Stomach (tissue), 9 donors: Measurements from ENCODE around the gene SLC22A17. TPM values are rescaled to one million over a fixed set of nuclear protein-coding genes. Genes with fewer than 3 reads are reported as not detected.

Experiments used
- DNase-seq, 2 donors: peaks; one replicate each; pipeline versions ENCODE4 v3.0.0 to v3.0.0-alpha.2; 2013 to 2019
- H3K27ac ChIP-seq, 5 donors: fragments of 200-600 bp in 4 of 5; sonication (generic) in 4 of 5; one replicate each; pipeline ENCODE4 v1.5.1; 2013 to 2019; ENCODE audit warnings: mild to moderate bottlenecking in 1 of 5, moderate library complexity in 1 of 5
- H3K27me3 ChIP-seq, 3 donors: fragments of 200-600 bp; sonication (generic); one replicate each; pipeline ENCODE4 v1.5.1; 2017 to 2019; ENCODE audit warnings: mixed run types in 1 of 3
- H3K36me3 ChIP-seq, 4 donors: fragments of 200-600 bp; sonication (generic); 1 replicate in 3 of 4; 2 replicates in 1 of 4; pipeline ENCODE4 v1.5.1; 2016 to 2019
- H3K4me1 ChIP-seq, 4 donors: fragments of 200-600 bp; sonication (generic); one replicate each; pipeline ENCODE4 v1.5.1; 2016 to 2019
- H3K4me3 ChIP-seq, 4 donors: fragments of 200-600 bp; sonication (generic) in 3 of 4; one replicate each; pipeline ENCODE4 v1.5.1; 2016 to 2019; ENCODE audit warnings: mild to moderate bottlenecking in 1 of 4
- H3K9me3 ChIP-seq, 4 donors: fragments of 200-600 bp; sonication (generic); one replicate each; pipeline ENCODE4 v1.5.1; 2016 to 2019
- EP300 ChIP-seq: sonication (generic); formaldehyde crosslinking; IDR thresholded peaks from one replicate; pipeline ENCODE4 v1.6.1; 2017; ENCODE audit warnings: antibody characterized with exemption
- POLR2A ChIP-seq, 4 donors: fragments of 450-650 bp; IDR thresholded peaks; one replicate each; pipeline ENCODE4 v1.6.1; 2016; ENCODE audit warnings: antibody characterized with exemption in 4 of 4, control low read depth in 2 of 4, mild to moderate bottlenecking in 1 of 4, moderate library complexity in 1 of 4
- POLR2AphosphoS5 ChIP-seq, 3 donors: sonication (generic); formaldehyde crosslinking; IDR thresholded peaks; one replicate each; pipeline ENCODE4 v1.6.1; 2016; ENCODE audit warnings: antibody characterized with exemption in 3 of 3
- WGBS, 5 donors: extraction: QIAGEN DNeasy Blood & Tissue Kit in 3 of 5; methylation state at CpG; one replicate each; pipeline versions ENCODE4 v1.1.5 to v1.1.7; 2013 to 2018; 5-methylcytosine and 5-hydroxymethylcytosine counted together
- intact Hi-C: fragments of 100-400 bp; cut with DNase I; formaldehyde crosslinking; loops from one replicate; pipeline ENCODE4 v1.15.1; 2023; ENCODE audit warnings: low total_unique reads
- polyA plus RNA-seq, 3 donors: library from polyadenylated mRNA; stranded (reverse); fragments of 200-250 nt; gene quantifications; one replicate each; pipeline ENCODE4 v1.2.3, GENCODE V29; 2013
- total RNA-seq, 5 donors: library from RNA; depleted of rRNA; stranded (reverse); fragments of >200 nt; gene quantifications; one replicate each; pipeline versions ENCODE4 v1.1.0 to v1.2.3, GENCODE V29; 2014 to 2016
- TF ChIP-seq, protein P1 (sequence below), 7 experiments: fragments of 450-650 bp in 4 of 7; fragments of 200-600 bp in 3 of 7; sonication (generic) in 3 of 7; IDR thresholded peaks; one replicate each; pipeline ENCODE4 v1.5.1; 2016 to 2019; ENCODE audit warnings: antibody characterized with exemption in 7 of 7, control low read depth in 2 of 7, mild to moderate bottlenecking in 1 of 7
- donor health status: healthy with polysubstance abuse.
- donor health status: Bipolar disorder and iron deficiency.
- donor health status: healthy.

Gene SLC22A17
- total and polyA plus RNA-seq, 8 donors: 7.0 to 33.3 (median 17.2) TPM

GRCh38 chr14:23345987-23346692 lies 6.5 kb downstream of the SLC22A17 start:
- TF ChIP-seq POLR2AphosphoS5 (IDR thresholded peaks at IDR 0.05): no peak
- no peak for TF ChIP-seq POLR2A (IDR thresholded peaks at IDR 0.05)
- TF ChIP-seq, protein P1, sequence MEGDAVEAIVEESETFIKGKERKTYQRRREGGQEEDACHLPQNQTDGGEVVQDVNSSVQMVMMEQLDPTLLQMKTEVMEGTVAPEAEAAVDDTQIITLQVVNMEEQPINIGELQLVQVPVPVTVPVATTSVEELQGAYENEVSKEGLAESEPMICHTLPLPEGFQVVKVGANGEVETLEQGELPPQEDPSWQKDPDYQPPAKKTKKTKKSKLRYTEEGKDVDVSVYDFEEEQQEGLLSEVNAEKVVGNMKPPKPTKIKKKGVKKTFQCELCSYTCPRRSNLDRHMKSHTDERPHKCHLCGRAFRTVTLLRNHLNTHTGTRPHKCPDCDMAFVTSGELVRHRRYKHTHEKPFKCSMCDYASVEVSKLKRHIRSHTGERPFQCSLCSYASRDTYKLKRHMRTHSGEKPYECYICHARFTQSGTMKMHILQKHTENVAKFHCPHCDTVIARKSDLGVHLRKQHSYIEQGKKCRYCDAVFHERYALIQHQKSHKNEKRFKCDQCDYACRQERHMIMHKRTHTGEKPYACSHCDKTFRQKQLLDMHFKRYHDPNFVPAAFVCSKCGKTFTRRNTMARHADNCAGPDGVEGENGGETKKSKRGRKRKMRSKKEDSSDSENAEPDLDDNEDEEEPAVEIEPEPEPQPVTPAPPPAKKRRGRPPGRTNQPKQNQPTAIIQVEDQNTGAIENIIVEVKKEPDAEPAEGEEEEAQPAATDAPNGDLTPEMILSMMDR (IDR thresholded peaks at IDR 0.05): no peak
- no peak for TF ChIP-seq EP300
- Histone ChIP-seq H3K4me1 (no peaks in the 10 kb centered on the region), H3K36me3 (peaks cover 0 to 15% (median 3%) of the 10 kb centered on the region in 4 donors), H3K27me3 (no peaks in the 10 kb centered on the region), H3K27ac (no peak overlapping the region), H3K9me3 (no peaks in the 10 kb centered on the region), H3K4me3 (no peak overlapping the region)
- DNase-seq: no peak
- intact Hi-C loops: no loop called here
- 55 to 67% (median 66%) methylated on average over 8 to 13 of the region's 13 CpGs for WGBS, 5 donors

DNA sequence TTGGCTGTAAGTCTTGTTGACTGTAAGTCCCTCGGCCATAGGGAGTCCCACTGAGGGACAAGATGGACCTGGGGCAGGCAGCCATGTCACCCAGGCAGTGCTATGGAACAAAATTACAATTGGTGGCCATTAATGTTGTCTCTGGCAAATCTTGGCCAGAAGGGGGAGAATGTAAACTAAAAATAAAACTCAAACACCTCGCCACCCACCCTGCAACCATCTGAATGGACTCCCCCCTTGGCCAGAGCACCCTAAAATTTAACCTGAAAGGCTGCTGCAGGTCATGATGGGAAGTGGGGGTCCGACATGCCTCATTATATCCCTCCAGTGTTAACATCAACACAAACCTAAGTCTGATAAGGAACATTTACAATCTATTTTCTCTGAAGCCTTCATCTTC lies 8.2 kb downstream of the SLC22A17 start:
- TF ChIP-seq EP300 (no peak), POLR2AphosphoS5 (IDR thresholded peaks at IDR 0.05) (no peak), POLR2A (IDR thresholded peaks at IDR 0.05) (no peak)
- TF ChIP-seq, protein P1 (IDR thresholded peaks at IDR 0.05): no peak
- Histone ChIP-seq H3K4me1 (no peaks in the 10 kb centered on the region), H3K9me3 (peaks cover 0 to 4% (median 0%) of the 10 kb centered on the region in 4 donors), H3K27ac (no peak overlapping the region), H3K4me3 (no peak overlapping the region), H3K27me3 (no peaks in the 10 kb centered on the region), H3K36me3 (peaks cover 0 to 15% (median 3%) of the 10 kb centered on the region in 4 donors)
- WGBS, 5 donors: 47 to 68% (median 55%) methylated on average over 3 of the region's 3 CpGs
- intact Hi-C loops: no loop called here
- no peak for DNase-seq

DNA sequence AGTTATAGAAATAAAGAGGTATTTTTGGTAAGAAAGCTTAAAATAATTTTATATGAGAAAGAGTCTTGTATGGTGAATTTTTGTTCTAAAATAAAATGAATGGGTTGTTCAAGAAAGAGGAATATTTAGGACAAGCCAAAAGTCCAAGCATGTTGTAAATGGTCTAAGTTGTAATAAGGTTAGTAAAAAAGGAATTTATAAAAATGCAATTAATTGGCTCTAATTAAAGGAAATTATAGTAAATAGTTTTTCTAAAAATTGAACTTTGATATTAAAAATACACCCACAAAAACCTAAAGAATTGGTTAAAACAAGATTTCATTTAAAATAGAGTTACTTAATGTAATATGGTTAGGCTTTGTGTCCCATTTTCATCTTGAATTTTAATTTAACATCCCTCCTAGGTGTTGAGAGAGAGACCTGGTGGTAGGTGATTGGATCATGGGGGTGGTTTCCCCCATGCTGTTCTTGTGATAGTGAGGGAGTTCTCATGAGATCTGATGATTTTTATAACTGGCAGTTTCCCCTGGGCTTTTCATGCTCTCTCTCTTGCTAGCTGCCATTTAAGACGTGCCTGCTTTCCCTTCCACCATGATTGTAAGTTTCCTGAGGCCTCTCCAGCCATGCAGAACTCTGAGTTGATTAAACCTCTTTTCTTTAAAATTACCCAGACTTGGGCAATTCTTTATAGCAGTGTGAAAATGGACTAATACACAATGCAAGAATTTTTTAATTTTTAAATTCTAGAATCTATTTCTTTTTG lies 13.0 kb downstream of the SLC22A17 start:
- no peaks in the 10 kb centered on the region for H3K4me1 ChIP-seq
- no peak for DNase-seq
- no peak for TF ChIP-seq POLR2A (IDR thresholded peaks at IDR 0.05)
- TF ChIP-seq, protein P1 (IDR thresholded peaks at IDR 0.05): no peak
- TF ChIP-seq EP300: no peak
- TF ChIP-seq POLR2AphosphoS5 (IDR thresholded peaks at IDR 0.05): no peak
- H3K9me3 ChIP-seq: peaks cover 0 to 4% (median 0%) of the 10 kb centered on the region in 4 donors
- 77 to 95% (median 88%) methylated on average over 1 of the region's 1 CpG for WGBS, 5 donors
- H3K4me3 ChIP-seq: no peak overlapping the region
- intact Hi-C loops: no loop called here
- H3K36me3 ChIP-seq: no peaks in the 10 kb centered on the region
- H3K27ac ChIP-seq: no peak overlapping the region
- no peaks in the 10 kb centered on the region for H3K27me3 ChIP-seq

GRCh38 chr14:23335623-23336022 lies 17.1 kb downstream of the SLC22A17 start:
- WGBS, 5 donors: 77 to 86% (median 83%) methylated on average over 5 of the region's 5 CpGs
- intact Hi-C loops: no loop called here
- Histone ChIP-seq H3K36me3 (no peaks in the 10 kb centered on the region), H3K4me3 (no peak overlapping the region), H3K27ac (no peak overlapping the region), H3K4me1 (no peaks in the 10 kb centered on the region), H3K27me3 (no peaks in the 10 kb centered on the region), H3K9me3 (peaks cover 0 to 4% (median 0%) of the 10 kb centered on the region in 4 donors)
- TF ChIP-seq POLR2A (IDR thresholded peaks at IDR 0.05) (no peak), EP300 (no peak), POLR2AphosphoS5 (IDR thresholded peaks at IDR 0.05) (no peak)
- TF ChIP-seq, protein P1 (IDR thresholded peaks at IDR 0.05): no peak
- no peak for DNase-seq
